ENCODE measurements around the gene LRCH1.

GRCh38 chr13:46716821-46717220 is 163.9 kb downstream of the LRCH1 start:
- TF ChIP-seq EZH2 (IDR thresholded peaks at IDR 0.05; ENCODE audit: insufficient read depth, poor library complexity, severe bottlenecking): no peak
- TF ChIP-seq EZH2phosphoT487 (IDR thresholded peaks at IDR 0.05; ENCODE audit: insufficient read depth, low read depth): no peak
